ENCODE measurements around the gene NCAPD2. TPM values are rescaled to one million over a fixed set of nuclear protein-coding genes. Genes with fewer than 3 reads are reported as not detected.
A peak's percentile ranks its signal among the peaks of the same experiment; 100 is the strongest.

The NCAPD2 gene
- total RNA-seq, 1 donor from 2014 or later: 96.5 TPM

- Mint-ChIP-seq H3K36me3 (peaks cover 62% of the 10 kb centered on the region), H3K27me3 (no peaks in the 10 kb centered on the region), H3K4me1 (ENCODE audit: unreplicated experiment) (peaks cover 2% of the 10 kb centered on the region), H3K4me3 (no peak overlapping the region), H3K27ac (peak overlapping the region; percentile 63), H3K9me3 (no peaks in the 10 kb centered on the region)
- TF ChIP-seq CTCF (conservative IDR thresholded peaks at IDR 0.05): no peak
- DNase-seq (ENCODE audit: extremely low spot score, unreplicated experiment): no peak
These were observed 29.8 kb downstream of the NCAPD2 start for GRCh38 chr12:6523708-6524107.

- no peak for DNase-seq (ENCODE audit: extremely low spot score, unreplicated experiment)
- Mint-ChIP-seq H3K4me1 (ENCODE audit: unreplicated experiment) (peaks cover 6% of the 10 kb centered on the region), H3K36me3 (peaks cover 65% of the 10 kb centered on the region), H3K4me3 (no peak overlapping the region), H3K9me3 (no peaks in the 10 kb centered on the region), H3K27me3 (no peaks in the 10 kb centered on the region), H3K27ac (peak overlapping the region; percentile 6)
- no peak for TF ChIP-seq CTCF (conservative IDR thresholded peaks at IDR 0.05)
These were observed 30.7 kb downstream of the NCAPD2 start for GRCh38 chr12:6524648-6525047.

GRCh38 chr12:6526201-6526600 is 32.3 kb downstream of the NCAPD2 start:
- Mint-ChIP-seq H3K4me1 (ENCODE audit: unreplicated experiment) (peaks cover 6% of the 10 kb centered on the region), H3K9me3 (no peaks in the 10 kb centered on the region), H3K4me3 (peak overlapping the region; percentile 63), H3K27me3 (no peaks in the 10 kb centered on the region), H3K27ac (peak overlapping the region; percentile 100), H3K36me3 (peaks cover 71% of the 10 kb centered on the region)
- DNase-seq (ENCODE audit: extremely low spot score, unreplicated experiment): no peak
- TF ChIP-seq CTCF (conservative IDR thresholded peaks at IDR 0.05): no peak

- Mint-ChIP-seq H3K27me3 (no peaks in the 10 kb centered on the region), H3K36me3 (peaks cover 70% of the 10 kb centered on the region), H3K4me1 (ENCODE audit: unreplicated experiment) (peaks cover 9% of the 10 kb centered on the region), H3K9me3 (no peaks in the 10 kb centered on the region), H3K27ac (peak overlapping the region; percentile 100), H3K4me3 (peak overlapping the region; percentile 63)
- no peak for DNase-seq (ENCODE audit: extremely low spot score, unreplicated experiment)
- no peak for TF ChIP-seq CTCF (conservative IDR thresholded peaks at IDR 0.05)
These were observed 33.0 kb downstream of the NCAPD2 start for GRCh38 chr12:6526766-6527525.

- TF ChIP-seq CTCF (conservative IDR thresholded peaks at IDR 0.05): no peak
- Mint-ChIP-seq H3K27me3 (no peaks in the 10 kb centered on the region), H3K36me3 (peaks cover 73% of the 10 kb centered on the region), H3K27ac (peak overlapping the region; percentile 100), H3K9me3 (no peaks in the 10 kb centered on the region), H3K4me3 (no peak overlapping the region), H3K4me1 (ENCODE audit: unreplicated experiment) (peaks cover 16% of the 10 kb centered on the region)
- no peak for DNase-seq (ENCODE audit: extremely low spot score, unreplicated experiment)
These were observed 33.8 kb downstream of the NCAPD2 start for GRCh38 chr12:6527711-6528110.

Measured in type B pancreatic cell (in vitro differentiated cells).